ENCODE results near the gene STAT6.
A peak's percentile ranks its signal among the peaks of the same experiment; 100 is the strongest.
"Not testable (repeated sequence)": the region's sequence is repeated elsewhere in the genome, so short reads cannot be mapped to it uniquely, and the experiment has no call there.

Gene STAT6

GRCh38 chr12:57087691-57088353, 23.3 kb downstream of the STAT6 start:
- peak; percentile 90 for DNase-seq (ENCODE audit: low spot score)

- DNase-seq (ENCODE audit: low spot score), result peak; percentile 84
These were observed 24.0 kb downstream of the STAT6 start for GRCh38 chr12:57087010-57087690.

GRCh38 chr12:57086493-57087009, 24.6 kb downstream of the STAT6 start:
- peak; percentile 80 for DNase-seq (ENCODE audit: low spot score)

GRCh38 chr12:57085999-57086492, 25.1 kb downstream of the STAT6 start:
- DNase-seq (ENCODE audit: low spot score), result no peak

- no peak for DNase-seq (ENCODE audit: low spot score)
These were observed 30.3 kb downstream of the STAT6 start for GRCh38 chr12:57080855-57081254.

GRCh38 chr12:57079821-57080220, 31.3 kb downstream of the STAT6 start:
- no peak for DNase-seq (ENCODE audit: low spot score)

- DNase-seq (ENCODE audit: low spot score), result peak; percentile 100
These were observed 32.4 kb downstream of the STAT6 start, which contains the start of gene NEMP1 for GRCh38 chr12:57078519-57079404. Gene NEMP1, minus strand, starts transcription at chr12:57078791. Its CDS starts 46 bp downstream, at chr12:57078745.

GRCh38 chr12:57073566-57074450, 37.4 kb downstream of the STAT6 start:
- not testable (repeated sequence) for DNase-seq (ENCODE audit: low spot score)

- no peak for DNase-seq (ENCODE audit: low spot score)
These were observed 38.5 kb downstream of the STAT6 start for GRCh38 chr12:57072661-57073060.

GRCh38 chr12:57069523-57069922, 41.6 kb downstream of the STAT6 start:
- peak; percentile 72 for DNase-seq (ENCODE audit: low spot score)

GRCh38 chr12:57066245-57066644, 44.9 kb downstream of the STAT6 start:
- no peak for DNase-seq (ENCODE audit: low spot score)

GRCh38 chr12:57063991-57064685, 47.0 kb downstream of the STAT6 start:
- DNase-seq (ENCODE audit: low spot score), result no peak

GRCh38 chr12:57058454-57058853, 52.7 kb downstream of the STAT6 start:
- DNase-seq (ENCODE audit: low spot score), result no peak

- DNase-seq (ENCODE audit: low spot score), result no peak
These were observed 54.0 kb downstream of the STAT6 start for GRCh38 chr12:57057067-57057751.

- no peak for DNase-seq (ENCODE audit: low spot score)
These were observed 55.3 kb downstream of the STAT6 start for GRCh38 chr12:57055824-57056223.

GRCh38 chr12:57053901-57054300, 57.3 kb downstream of the STAT6 start:
- not testable (repeated sequence) for DNase-seq (ENCODE audit: low spot score)

GRCh38 chr12:57053146-57053545, 58.0 kb downstream of the STAT6 start:
- not testable (repeated sequence) for DNase-seq (ENCODE audit: low spot score)

GRCh38 chr12:57051011-57051410, 60.2 kb downstream of the STAT6 start:
- no peak for DNase-seq (ENCODE audit: low spot score)

GRCh38 chr12:57049890-57050289, 61.3 kb downstream of the STAT6 start, which contains the start of gene MYO1A:
Gene MYO1A, minus strand, starts transcription at chr12:57050129. Its CDS starts 1,806 bp downstream, at chr12:57048323.
- peak; percentile 52 for DNase-seq (ENCODE audit: low spot score)

GRCh38 chr12:57049119-57049446, 62.1 kb downstream of the STAT6 start:
- DNase-seq (ENCODE audit: low spot score), result no peak
